Ectodermal cell (in vitro differentiated cells): ENCODE data around the gene ZNF182.
"Not testable (repeated sequence)": the region's sequence is repeated elsewhere in the genome, so short reads cannot be mapped to it uniquely, and the experiment has no call there.

Experiments used
- H3K27ac ChIP-seq: 2 replicates; pipeline ENCODE4 v1.7.0; 2013; ENCODE audit warnings: mild to moderate bottlenecking, low read depth, low read length; ENCODE audit not compliant: insufficient read depth, poor library complexity, severe bottlenecking
- H3K27me3 ChIP-seq: 2 replicates; pipeline ENCODE4 v1.7.0; 2013; ENCODE audit warnings: mild to moderate bottlenecking, low read length; ENCODE audit not compliant: insufficient read depth, control insufficient read depth, poor library complexity, severe bottlenecking
- H3K36me3 ChIP-seq: one replicate; pipeline ENCODE4 v1.7.0; 2013; ENCODE audit warnings: low read length; ENCODE audit not compliant: control insufficient read depth, insufficient read depth
- H3K4me1 ChIP-seq: one replicate; pipeline ENCODE4 v1.7.0; 2013; ENCODE audit warnings: low read length; ENCODE audit not compliant: control insufficient read depth, insufficient read depth
- H3K4me3 ChIP-seq: 2 replicates; pipeline ENCODE4 v1.7.0; 2013; ENCODE audit warnings: low read depth, low read length, control low read depth; ENCODE audit not compliant: insufficient read depth
- H3K9me3 ChIP-seq: 2 replicates; pipeline ENCODE4 v1.7.0; 2013; ENCODE audit warnings: mild to moderate bottlenecking, low read length, moderate library complexity; ENCODE audit not compliant: control insufficient read depth
- whole genome bisulfite sequencing, 2 experiments: methylation state at CpG; one replicate each; pipeline ENCODE4 v1.1.7; 2013; ENCODE audit warnings: missing lambda C conversion rate in 2 of 2; 5-methylcytosine and 5-hydroxymethylcytosine counted together

The ZNF182 gene

GRCh38 chrX:47958761-47959342 is 44.9 kb downstream of the ZNF182 start:
- Histone ChIP-seq H3K27me3 (no peaks in the 10 kb centered on the region), H3K36me3 (no peaks in the 10 kb centered on the region), H3K9me3 (no peaks in the 10 kb centered on the region), H3K4me1 (no peaks in the 10 kb centered on the region), H3K4me3 (no peak overlapping the region), H3K27ac (no peak overlapping the region)
- WGBS, 2 experiments: 42 to 45% methylated on average over 4 of the region's 4 CpGs

GRCh38 chrX:47958206-47958605 is 45.6 kb downstream of the ZNF182 start:
- WGBS, 2 experiments: 93 to 98% methylated on average over 3 of the region's 4 CpGs
- H3K36me3 ChIP-seq, H3K9me3 ChIP-seq, H3K27ac ChIP-seq, H3K4me1 ChIP-seq, H3K4me3 ChIP-seq, H3K27me3 ChIP-seq: not testable (repeated sequence)

GRCh38 chrX:47956016-47956415 is 47.8 kb downstream of the ZNF182 start:
- WGBS, 2 experiments: 94 to 95% methylated on average over 13 of the region's 13 CpGs
- H3K27me3 ChIP-seq: no peaks in the 10 kb centered on the region
- H3K36me3 ChIP-seq: no peaks in the 10 kb centered on the region
- H3K27ac ChIP-seq: no peak overlapping the region
- no peaks in the 10 kb centered on the region for H3K9me3 ChIP-seq
- no peaks in the 10 kb centered on the region for H3K4me1 ChIP-seq
- H3K4me3 ChIP-seq: no peak overlapping the region

GRCh38 chrX:47955295-47955694 is 48.5 kb downstream of the ZNF182 start:
- not testable (repeated sequence) for H3K27me3 ChIP-seq, H3K4me3 ChIP-seq, H3K9me3 ChIP-seq, H3K36me3 ChIP-seq, H3K27ac ChIP-seq, H3K4me1 ChIP-seq
- WGBS, 2 experiments: 96% methylated on average over 6 to 7 of the region's 7 CpGs

GRCh38 chrX:47941423-47941822 is 62.4 kb downstream of the ZNF182 start:
- Histone ChIP-seq H3K9me3 (no peaks in the 10 kb centered on the region), H3K4me1 (no peaks in the 10 kb centered on the region), H3K36me3 (no peaks in the 10 kb centered on the region), H3K27ac (no peak overlapping the region), H3K27me3 (no peaks in the 10 kb centered on the region), H3K4me3 (no peak overlapping the region)
- 94 to 100% methylated on average over 1 to 3 of the region's 4 CpGs for WGBS, 2 experiments

GRCh38 chrX:47940448-47940847 is 63.3 kb downstream of the ZNF182 start:
- H3K27ac ChIP-seq: no peak overlapping the region

GRCh38 chrX:47936940-47937317 is 66.9 kb downstream of the ZNF182 start:
- H3K4me3 ChIP-seq: no peak overlapping the region
- H3K36me3 ChIP-seq: no peaks in the 10 kb centered on the region
- 75 to 90% methylated on average over 1 to 2 of the region's 3 CpGs for WGBS, 2 experiments
- no peak overlapping the region for H3K27ac ChIP-seq
- no peaks in the 10 kb centered on the region for H3K27me3 ChIP-seq
- no peaks in the 10 kb centered on the region for H3K4me1 ChIP-seq
- H3K9me3 ChIP-seq: no peaks in the 10 kb centered on the region

More at GRCh38 chrX:47940448-47940847, 63.3 kb downstream of the ZNF182 start:
- H3K4me1 ChIP-seq: no peaks in the 10 kb centered on the region
- H3K27me3 ChIP-seq: no peaks in the 10 kb centered on the region
- H3K4me3 ChIP-seq: no peak overlapping the region
- H3K36me3 ChIP-seq: no peaks in the 10 kb centered on the region
- WGBS, 2 experiments: 83 to 100% methylated on average over 1 to 3 of the region's 4 CpGs
- H3K9me3 ChIP-seq: no peaks in the 10 kb centered on the region

- 46 to 55% methylated on average over 13 to 15 of the region's 15 CpGs for WGBS, 2 experiments
- no peak overlapping the region for H3K4me3 ChIP-seq
These were observed 67.4 kb downstream of the ZNF182 start for GRCh38 chrX:47936224-47936939.

GRCh38 chrX:47933946-47934345 is 69.8 kb downstream of the ZNF182 start:
- 91 to 100% methylated on average over 2 to 3 of the region's 5 CpGs for WGBS, 2 experiments
- Histone ChIP-seq H3K36me3 (no peaks in the 10 kb centered on the region), H3K27ac (no peak overlapping the region), H3K27me3 (no peaks in the 10 kb centered on the region), H3K9me3 (no peaks in the 10 kb centered on the region), H3K4me3 (no peak overlapping the region), H3K4me1 (no peaks in the 10 kb centered on the region)

More at GRCh38 chrX:47936224-47936939, 67.4 kb downstream of the ZNF182 start:
- no peak overlapping the region for H3K27ac ChIP-seq
- no peaks in the 10 kb centered on the region for H3K9me3 ChIP-seq
- no peaks in the 10 kb centered on the region for H3K27me3 ChIP-seq
- H3K4me1 ChIP-seq: no peaks in the 10 kb centered on the region
- no peaks in the 10 kb centered on the region for H3K36me3 ChIP-seq

- not testable (repeated sequence) for H3K4me1 ChIP-seq, H3K27me3 ChIP-seq, H3K27ac ChIP-seq, H3K36me3 ChIP-seq, H3K4me3 ChIP-seq, H3K9me3 ChIP-seq
- WGBS, 2 experiments: 94 to 100% methylated on average over 2 of the region's 3 CpGs
These were observed 71.8 kb downstream of the ZNF182 start for GRCh38 chrX:47931970-47932369.
